Upper lobe of left lung (tissue), 4 donors: Measurements from ENCODE around the gene CTDP1.

Experiments
- POLR2A ChIP-seq, 4 donors: fragments of 450-650 bp; IDR thresholded peaks; one replicate each; pipeline ENCODE4 v1.5.1; 2016 to 2017; ENCODE audit warnings: antibody characterized with exemption in 4 of 4, mild to moderate bottlenecking in 2 of 4
- TF ChIP-seq, protein P1 (sequence below), 6 experiments: fragments of 450-650 bp in 4 of 6; fragments of 200-600 bp in 2 of 6; sonication (generic) in 2 of 6; IDR thresholded peaks; one replicate each; pipeline ENCODE4 v1.5.1; 2016 to 2019; ENCODE audit warnings: antibody characterized with exemption in 6 of 6

DNA sequence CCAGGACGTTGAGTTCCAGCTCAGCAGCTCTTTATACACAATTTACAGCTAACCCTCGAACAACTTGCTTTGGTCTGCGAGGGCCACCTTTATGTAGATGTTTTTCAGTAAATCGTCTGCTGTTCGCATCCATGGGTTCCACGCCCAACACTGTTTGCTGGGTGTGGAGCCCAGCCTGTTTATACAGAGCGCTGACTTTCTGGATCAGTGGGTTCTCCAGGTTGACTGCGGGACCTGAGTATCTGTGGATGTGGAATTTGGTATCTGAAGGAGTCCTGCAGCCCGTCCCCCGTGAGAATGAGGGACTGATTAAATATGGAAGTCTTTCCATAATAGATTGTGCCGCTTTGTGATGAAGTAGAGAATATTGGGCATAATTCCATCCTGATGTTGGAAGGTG lies 2.9 kb downstream of the CTDP1 start:
- TF ChIP-seq, protein P1, sequence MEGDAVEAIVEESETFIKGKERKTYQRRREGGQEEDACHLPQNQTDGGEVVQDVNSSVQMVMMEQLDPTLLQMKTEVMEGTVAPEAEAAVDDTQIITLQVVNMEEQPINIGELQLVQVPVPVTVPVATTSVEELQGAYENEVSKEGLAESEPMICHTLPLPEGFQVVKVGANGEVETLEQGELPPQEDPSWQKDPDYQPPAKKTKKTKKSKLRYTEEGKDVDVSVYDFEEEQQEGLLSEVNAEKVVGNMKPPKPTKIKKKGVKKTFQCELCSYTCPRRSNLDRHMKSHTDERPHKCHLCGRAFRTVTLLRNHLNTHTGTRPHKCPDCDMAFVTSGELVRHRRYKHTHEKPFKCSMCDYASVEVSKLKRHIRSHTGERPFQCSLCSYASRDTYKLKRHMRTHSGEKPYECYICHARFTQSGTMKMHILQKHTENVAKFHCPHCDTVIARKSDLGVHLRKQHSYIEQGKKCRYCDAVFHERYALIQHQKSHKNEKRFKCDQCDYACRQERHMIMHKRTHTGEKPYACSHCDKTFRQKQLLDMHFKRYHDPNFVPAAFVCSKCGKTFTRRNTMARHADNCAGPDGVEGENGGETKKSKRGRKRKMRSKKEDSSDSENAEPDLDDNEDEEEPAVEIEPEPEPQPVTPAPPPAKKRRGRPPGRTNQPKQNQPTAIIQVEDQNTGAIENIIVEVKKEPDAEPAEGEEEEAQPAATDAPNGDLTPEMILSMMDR (IDR thresholded peaks at IDR 0.05): no peak
- TF ChIP-seq POLR2A (IDR thresholded peaks at IDR 0.05): no peak
